ENCODE results near the gene CMC2.

Gene CMC2

DNA sequence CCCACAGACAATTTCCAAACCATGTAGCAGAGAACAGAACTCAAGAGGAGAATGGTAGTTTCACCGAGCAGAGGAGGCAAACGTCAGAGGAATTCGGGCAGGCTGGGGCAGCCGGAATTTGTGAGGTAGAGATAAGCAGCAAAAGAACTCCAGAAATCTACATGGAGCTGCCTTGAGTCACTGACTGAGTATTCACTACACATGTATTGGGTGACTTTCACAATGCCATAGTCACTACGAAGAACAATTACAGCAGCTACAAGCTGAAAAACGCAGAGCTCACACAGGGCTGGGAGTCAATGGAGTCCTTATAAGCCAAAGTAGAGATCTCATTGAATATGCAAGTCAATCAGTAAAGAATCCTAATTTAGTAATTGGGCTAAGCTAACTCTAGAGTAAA lies 13.4 kb downstream of the CMC2 start:
- Histone ChIP-seq H3K36me3 (ENCODE audit: control insufficient read depth in 5 of 5, insufficient read depth in 5 of 5, low read length in 5 of 5) (peaks cover 0 to 7% (median 6%) of the 10 kb centered on the region in 5 donors), H3K4me1 (ENCODE audit: control insufficient read depth in 5 of 5, insufficient read depth in 5 of 5, low read length in 5 of 5) (peaks cover 0 to 13% (median 9%) of the 10 kb centered on the region in 5 donors), H3K9ac (ENCODE audit: low read length in 5 of 5) (no peak overlapping the region), H3K27ac (ENCODE audit: low read depth, low read length) (no peak overlapping the region), H3K27me3 (ENCODE audit: control insufficient read depth in 5 of 5, insufficient read depth in 4 of 5, low read length in 5 of 5) (no peaks in the 10 kb centered on the region), H3K4me3 (ENCODE audit: low read depth in 1 of 5, low read length in 5 of 5) (no peak overlapping the region), H3K9me3 (ENCODE audit: control insufficient read depth in 5 of 5, low read length in 5 of 5) (no peaks in the 10 kb centered on the region)

DNA sequence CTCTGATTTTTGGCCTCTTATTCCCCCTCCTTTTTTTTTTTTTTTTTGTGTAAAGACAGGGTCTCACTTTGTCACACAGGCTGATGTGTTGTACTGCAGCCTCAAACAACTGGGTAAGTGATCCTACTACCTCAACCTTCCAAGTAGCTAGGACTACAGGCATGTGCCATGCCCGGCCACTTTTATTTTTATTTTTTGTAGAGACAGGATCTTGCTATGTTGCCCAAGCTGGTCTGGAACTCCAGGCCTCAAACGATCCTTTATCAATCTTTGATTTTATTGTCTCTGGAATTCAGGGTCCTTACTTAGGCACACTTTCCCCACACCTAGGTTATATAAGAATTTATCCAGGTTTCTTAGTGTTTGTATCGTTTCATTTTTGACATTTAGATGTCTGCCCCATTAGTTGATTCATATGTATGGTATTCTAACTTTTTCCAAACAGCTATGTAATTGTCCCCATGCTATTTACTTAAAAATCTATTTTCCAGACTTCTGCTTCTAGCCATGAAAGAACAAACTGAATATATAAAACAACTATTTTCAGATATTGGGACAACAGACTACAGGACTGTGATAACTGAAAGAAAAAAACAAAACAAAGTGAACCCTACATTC lies 13.9 kb downstream of the CMC2 start:
- H3K27ac ChIP-seq (ENCODE audit: low read depth, low read length): no peak overlapping the region

DNA sequence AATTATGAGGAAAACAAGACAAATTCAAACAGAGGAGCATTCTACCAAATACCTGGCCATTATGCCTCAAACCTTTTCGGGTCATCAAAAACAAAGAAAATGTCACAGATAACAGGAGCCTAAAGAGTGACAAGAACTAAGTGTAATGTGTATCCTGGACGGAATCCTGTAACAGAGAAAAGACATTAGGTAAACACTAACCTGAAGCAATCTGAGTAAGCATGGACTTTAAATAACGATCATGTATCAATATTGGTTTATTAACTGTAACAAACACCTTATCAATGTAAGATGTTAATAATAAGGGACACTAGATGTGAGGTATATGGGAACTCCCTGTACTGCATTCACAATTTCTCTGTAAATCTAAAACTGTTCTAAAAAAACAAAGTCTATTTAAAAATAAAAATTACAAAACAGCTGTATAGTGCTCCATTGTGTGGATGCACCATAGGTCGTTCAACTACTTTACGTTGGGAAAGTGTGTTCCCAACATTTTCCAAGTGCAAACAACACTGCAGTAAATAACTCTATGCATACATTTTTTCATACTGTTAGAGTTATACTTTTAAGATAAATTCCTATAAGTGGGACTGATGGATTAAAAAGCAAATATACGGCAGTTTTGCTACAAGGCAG lies 14.8 kb downstream of the CMC2 start:
- Histone ChIP-seq H3K4me1 (ENCODE audit: control insufficient read depth in 5 of 5, insufficient read depth in 5 of 5, low read length in 5 of 5) (peaks cover 0 to 3% (median 2%) of the 10 kb centered on the region in 5 donors), H3K27me3 (ENCODE audit: control insufficient read depth in 5 of 5, insufficient read depth in 4 of 5, low read length in 5 of 5) (no peaks in the 10 kb centered on the region), H3K36me3 (ENCODE audit: control insufficient read depth in 5 of 5, insufficient read depth in 5 of 5, low read length in 5 of 5) (peaks cover 0 to 11% (median 6%) of the 10 kb centered on the region in 5 donors), H3K9ac (ENCODE audit: low read length in 5 of 5) (no peak overlapping the region), H3K27ac (ENCODE audit: low read depth, low read length) (no peak overlapping the region), H3K4me3 (ENCODE audit: low read depth in 1 of 5, low read length in 5 of 5) (no peak overlapping the region), H3K9me3 (ENCODE audit: control insufficient read depth in 5 of 5, low read length in 5 of 5) (no peaks in the 10 kb centered on the region)

More for the DNA sequence above, 13.9 kb downstream of the CMC2 start:
- H3K4me3 ChIP-seq (ENCODE audit: low read depth in 1 of 5, low read length in 5 of 5): no peak overlapping the region
- H3K36me3 ChIP-seq (ENCODE audit: control insufficient read depth in 5 of 5, insufficient read depth in 5 of 5, low read length in 5 of 5): peaks cover 0 to 7% (median 6%) of the 10 kb centered on the region in 5 donors
- H3K27me3 ChIP-seq (ENCODE audit: control insufficient read depth in 5 of 5, insufficient read depth in 4 of 5, low read length in 5 of 5): no peaks in the 10 kb centered on the region
- peaks cover 0 to 11% (median 9%) of the 10 kb centered on the region in 5 donors for H3K4me1 ChIP-seq (ENCODE audit: control insufficient read depth in 5 of 5, insufficient read depth in 5 of 5, low read length in 5 of 5)
- no peaks in the 10 kb centered on the region for H3K9me3 ChIP-seq (ENCODE audit: control insufficient read depth in 5 of 5, low read length in 5 of 5)
- H3K9ac ChIP-seq (ENCODE audit: low read length in 5 of 5): no peak overlapping the region

DNA sequence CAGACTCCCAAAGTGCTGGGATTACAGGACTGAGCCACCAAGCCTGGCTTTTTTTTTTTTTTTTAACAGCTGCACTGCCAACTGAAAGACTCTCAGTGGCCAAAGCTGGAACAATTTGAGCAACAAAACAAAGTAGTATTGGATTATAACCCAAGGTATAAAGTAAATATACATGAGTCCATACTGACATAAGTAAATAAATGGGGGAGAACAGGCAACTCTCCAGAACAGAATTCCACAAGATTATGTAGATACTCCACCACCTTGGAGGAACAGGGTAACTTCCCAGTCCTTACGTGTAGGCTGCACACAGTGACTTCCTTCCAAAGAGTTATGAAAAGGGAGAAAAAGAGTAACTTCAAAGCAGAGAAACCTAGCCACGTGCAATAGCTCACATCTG lies 15.7 kb downstream of the CMC2 start:
- peaks cover 0 to 11% (median 6%) of the 10 kb centered on the region in 5 donors for H3K36me3 ChIP-seq (ENCODE audit: control insufficient read depth in 5 of 5, insufficient read depth in 5 of 5, low read length in 5 of 5)
- H3K27ac ChIP-seq (ENCODE audit: low read depth, low read length): no peak overlapping the region
- no peaks in the 10 kb centered on the region for H3K9me3 ChIP-seq (ENCODE audit: control insufficient read depth in 5 of 5, low read length in 5 of 5)
- no peaks in the 10 kb centered on the region for H3K4me1 ChIP-seq (ENCODE audit: control insufficient read depth in 5 of 5, insufficient read depth in 5 of 5, low read length in 5 of 5)
- H3K4me3 ChIP-seq (ENCODE audit: low read depth in 1 of 5, low read length in 5 of 5): no peak overlapping the region
- H3K27me3 ChIP-seq (ENCODE audit: control insufficient read depth in 5 of 5, insufficient read depth in 4 of 5, low read length in 5 of 5): no peaks in the 10 kb centered on the region
- no peak overlapping the region for H3K9ac ChIP-seq (ENCODE audit: low read length in 5 of 5)

DNA sequence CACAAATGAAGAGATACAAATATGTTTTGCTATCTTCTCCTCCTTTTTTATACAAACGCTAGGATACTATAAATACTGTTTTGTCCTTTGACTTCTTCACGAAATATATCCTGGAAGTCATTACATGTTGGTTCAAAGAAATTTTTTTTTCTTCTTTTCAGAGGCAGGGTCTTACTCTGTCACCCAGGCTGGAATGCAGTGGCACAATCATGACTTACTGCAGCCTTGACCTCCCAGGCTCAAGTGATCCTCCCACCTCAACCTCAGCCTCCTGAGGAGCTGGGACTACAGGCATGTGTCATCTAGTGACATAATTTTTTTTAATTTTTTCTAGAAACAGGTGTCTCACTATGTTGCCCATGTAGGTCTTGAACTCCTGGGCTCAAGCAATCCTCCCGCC lies 16.1 kb downstream of the CMC2 start:
- no peak overlapping the region for H3K9ac ChIP-seq (ENCODE audit: low read length in 5 of 5)
- H3K9me3 ChIP-seq (ENCODE audit: control insufficient read depth in 5 of 5, low read length in 5 of 5): no peaks in the 10 kb centered on the region
- H3K27me3 ChIP-seq (ENCODE audit: control insufficient read depth in 5 of 5, insufficient read depth in 4 of 5, low read length in 5 of 5): no peaks in the 10 kb centered on the region
- H3K36me3 ChIP-seq (ENCODE audit: control insufficient read depth in 5 of 5, insufficient read depth in 5 of 5, low read length in 5 of 5): peaks cover 0 to 10% (median 6%) of the 10 kb centered on the region in 5 donors
- H3K27ac ChIP-seq (ENCODE audit: low read depth, low read length): no peak overlapping the region
- H3K4me1 ChIP-seq (ENCODE audit: control insufficient read depth in 5 of 5, insufficient read depth in 5 of 5, low read length in 5 of 5): no peaks in the 10 kb centered on the region
- no peak overlapping the region for H3K4me3 ChIP-seq (ENCODE audit: low read depth in 1 of 5, low read length in 5 of 5)

- no peak overlapping the region for H3K9ac ChIP-seq (ENCODE audit: low read length in 5 of 5)
- H3K4me1 ChIP-seq (ENCODE audit: control insufficient read depth in 5 of 5, insufficient read depth in 5 of 5, low read length in 5 of 5): no peaks in the 10 kb centered on the region
- no peaks in the 10 kb centered on the region for H3K27me3 ChIP-seq (ENCODE audit: control insufficient read depth in 5 of 5, insufficient read depth in 4 of 5, low read length in 5 of 5)
- no peak overlapping the region for H3K27ac ChIP-seq (ENCODE audit: low read depth, low read length)
- H3K4me3 ChIP-seq (ENCODE audit: low read depth in 1 of 5, low read length in 5 of 5): no peak overlapping the region
- no peaks in the 10 kb centered on the region for H3K9me3 ChIP-seq (ENCODE audit: control insufficient read depth in 5 of 5, low read length in 5 of 5)
- H3K36me3 ChIP-seq (ENCODE audit: control insufficient read depth in 5 of 5, insufficient read depth in 5 of 5, low read length in 5 of 5): peaks cover 0 to 10% (median 6%) of the 10 kb centered on the region in 5 donors
Measured at GRCh38 chr16:80989801-80990200, 16.9 kb downstream of the CMC2 start.

DNA sequence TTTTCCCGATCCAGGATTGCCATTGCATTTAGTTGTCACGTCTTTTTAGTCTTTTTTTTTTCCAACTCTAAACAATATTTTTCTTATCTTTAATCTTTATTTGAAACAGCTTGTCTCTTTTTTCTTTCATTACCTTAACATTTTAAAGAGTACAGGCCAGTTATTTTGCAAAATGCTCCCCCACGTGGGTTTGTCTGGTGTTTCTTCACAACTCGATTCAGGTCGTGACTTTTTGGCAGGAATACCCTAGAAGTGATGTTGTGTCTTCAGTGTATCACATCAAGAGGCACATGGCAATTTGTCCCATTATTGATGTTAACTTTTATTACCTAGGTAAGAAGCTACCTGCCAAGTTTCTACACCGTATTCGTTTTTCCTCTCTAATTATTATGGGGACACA lies 17.9 kb downstream of the CMC2 start:
- Histone ChIP-seq H3K27ac (ENCODE audit: low read depth, low read length) (no peak overlapping the region), H3K9me3 (ENCODE audit: control insufficient read depth in 5 of 5, low read length in 5 of 5) (no peaks in the 10 kb centered on the region), H3K27me3 (ENCODE audit: control insufficient read depth in 5 of 5, insufficient read depth in 4 of 5, low read length in 5 of 5) (no peaks in the 10 kb centered on the region), H3K4me3 (ENCODE audit: low read depth in 1 of 5, low read length in 5 of 5) (no peak overlapping the region), H3K9ac (ENCODE audit: low read length in 5 of 5) (no peak overlapping the region), H3K4me1 (ENCODE audit: control insufficient read depth in 5 of 5, insufficient read depth in 5 of 5, low read length in 5 of 5) (no peaks in the 10 kb centered on the region), H3K36me3 (ENCODE audit: control insufficient read depth in 5 of 5, insufficient read depth in 5 of 5, low read length in 5 of 5) (peaks cover 0 to 10% (median 6%) of the 10 kb centered on the region in 5 donors)

- H3K9me3 ChIP-seq (ENCODE audit: control insufficient read depth in 5 of 5, low read length in 5 of 5): no peaks in the 10 kb centered on the region
Measured at GRCh38 chr16:80986557-80986956, 20.1 kb downstream of the CMC2 start.

GRCh38 chr16:80985611-80986010 lies 21.1 kb downstream of the CMC2 start:
- Histone ChIP-seq H3K9me3 (ENCODE audit: control insufficient read depth in 5 of 5, low read length in 5 of 5) (no peaks in the 10 kb centered on the region), H3K4me3 (ENCODE audit: low read depth in 1 of 5, low read length in 5 of 5) (no peak overlapping the region), H3K27ac (ENCODE audit: low read depth, low read length) (no peak overlapping the region), H3K9ac (ENCODE audit: low read length in 5 of 5) (no peak overlapping the region), H3K36me3 (ENCODE audit: control insufficient read depth in 5 of 5, insufficient read depth in 5 of 5, low read length in 5 of 5) (peaks cover 0 to 4% (median under 1%) of the 10 kb centered on the region in 5 donors), H3K27me3 (ENCODE audit: control insufficient read depth in 5 of 5, insufficient read depth in 4 of 5, low read length in 5 of 5) (no peaks in the 10 kb centered on the region), H3K4me1 (ENCODE audit: control insufficient read depth in 5 of 5, insufficient read depth in 5 of 5, low read length in 5 of 5) (no peaks in the 10 kb centered on the region)

More at GRCh38 chr16:80986557-80986956, 20.1 kb downstream of the CMC2 start:
- H3K36me3 ChIP-seq (ENCODE audit: control insufficient read depth in 5 of 5, insufficient read depth in 5 of 5, low read length in 5 of 5): peaks cover 0 to 9% (median 5%) of the 10 kb centered on the region in 5 donors
- no peak overlapping the region for H3K27ac ChIP-seq (ENCODE audit: low read depth, low read length)
- H3K9ac ChIP-seq (ENCODE audit: low read length in 5 of 5): no peak overlapping the region
- H3K4me1 ChIP-seq (ENCODE audit: control insufficient read depth in 5 of 5, insufficient read depth in 5 of 5, low read length in 5 of 5): no peaks in the 10 kb centered on the region
- H3K4me3 ChIP-seq (ENCODE audit: low read depth in 1 of 5, low read length in 5 of 5): no peak overlapping the region
- no peaks in the 10 kb centered on the region for H3K27me3 ChIP-seq (ENCODE audit: control insufficient read depth in 5 of 5, insufficient read depth in 4 of 5, low read length in 5 of 5)

- Histone ChIP-seq H3K36me3 (ENCODE audit: control insufficient read depth in 5 of 5, insufficient read depth in 5 of 5, low read length in 5 of 5) (peaks cover 3 to 7% (median 4%) of the 10 kb centered on the region in 5 donors), H3K27me3 (ENCODE audit: control insufficient read depth in 5 of 5, insufficient read depth in 4 of 5, low read length in 5 of 5) (no peaks in the 10 kb centered on the region), H3K4me3 (ENCODE audit: low read depth in 1 of 5, low read length in 5 of 5) (no peak overlapping the region), H3K9me3 (ENCODE audit: control insufficient read depth in 5 of 5, low read length in 5 of 5) (no peaks in the 10 kb centered on the region), H3K4me1 (ENCODE audit: control insufficient read depth in 5 of 5, insufficient read depth in 5 of 5, low read length in 5 of 5) (no peaks in the 10 kb centered on the region), H3K9ac (ENCODE audit: low read length in 5 of 5) (no peak overlapping the region), H3K27ac (ENCODE audit: low read depth, low read length) (no peak overlapping the region)
Measured at GRCh38 chr16:80984124-80984892, 22.4 kb downstream of the CMC2 start.
